ENCODE measurements around the gene UBXN4. TPM values are rescaled to one million over a fixed set of nuclear protein-coding genes. Genes with fewer than 3 reads are reported as not detected.
A peak's percentile ranks its signal among the peaks of the same experiment; 100 is the strongest.

Gene UBXN4
- total RNA-seq, 4 donors from 2014 or later: 54.2 to 101 (median 61.3) TPM

GRCh38 chr2:135818937-135819610 is 77.4 kb downstream of the UBXN4 start:
- intact Hi-C loops (cut with DNase I; ENCODE audit: low total_unique reads) (no loop called here), in situ Hi-C loops (cut with MboI; ENCODE audit: low pct_ligation_motif_present in 1 of 4, low pct_unique_long_range_greater_than_20kb in 1 of 4, low sequenced_read_pairs in 3 of 4) (no loop called here)
- H3K9me3 ChIP-seq: peaks cover 0 to 4% of the 10 kb centered on the region in 2 donors
- WGBS, 2 donors (ENCODE audit: low coverage in 1 of 2): 66 to 100% methylated on average over 3 to 8 of the region's 8 CpGs
- H3K27ac ChIP-seq: no peak overlapping the region
- no peaks in the 10 kb centered on the region for H3K27me3 ChIP-seq
- TF ChIP-seq CTCF (IDR thresholded peaks at IDR 0.05) (peak in 4 of 5 experiments; percentile 6 to 18 (median 13)), POLR2AphosphoS5 (IDR thresholded peaks at IDR 0.05) (no peak), POLR2A (IDR thresholded peaks at IDR 0.05) (no peak)
- no peak overlapping the region for H3K4me3 ChIP-seq
- no peaks in the 10 kb centered on the region for H3K36me3 ChIP-seq
- H3K4me1 ChIP-seq: no peaks in the 10 kb centered on the region
- peak; percentile 35 for DNase-seq

GRCh38 chr2:135820003-135820618 is 78.5 kb downstream of the UBXN4 start:
- in situ Hi-C loops (cut with MboI; ENCODE audit: low pct_ligation_motif_present in 1 of 4, low pct_unique_long_range_greater_than_20kb in 1 of 4, low sequenced_read_pairs in 3 of 4) (no loop called here), intact Hi-C loops (cut with DNase I; ENCODE audit: low total_unique reads) (no loop called here)
- TF ChIP-seq EP300 (IDR thresholded peaks at IDR 0.05; ENCODE audit: low read depth): no peak
- no peak for TF ChIP-seq CTCF (IDR thresholded peaks at IDR 0.05)
- no peak for TF ChIP-seq POLR2AphosphoS5 (IDR thresholded peaks at IDR 0.05)
- no peak for TF ChIP-seq POLR2A (IDR thresholded peaks at IDR 0.05)
- no peak for DNase-seq
- no peaks in the 10 kb centered on the region for H3K36me3 ChIP-seq
- H3K4me1 ChIP-seq: no peaks in the 10 kb centered on the region
- H3K27me3 ChIP-seq: no peaks in the 10 kb centered on the region
- peaks cover 0 to 4% of the 10 kb centered on the region in 2 donors for H3K9me3 ChIP-seq
- 68 to 80% methylated on average over 1 to 9 of the region's 9 CpGs for WGBS, 2 donors (ENCODE audit: low coverage in 1 of 2)
- no peak overlapping the region for H3K27ac ChIP-seq
- H3K4me3 ChIP-seq: no peak overlapping the region

GRCh38 chr2:135821190-135821589 is 79.5 kb downstream of the UBXN4 start:
- in situ Hi-C loops (cut with MboI; ENCODE audit: low pct_ligation_motif_present in 1 of 4, low pct_unique_long_range_greater_than_20kb in 1 of 4, low sequenced_read_pairs in 3 of 4): no loop called here
- Histone ChIP-seq H3K36me3 (no peaks in the 10 kb centered on the region), H3K4me3 (no peak overlapping the region), H3K4me1 (peaks cover 0 to 3% (median 0%) of the 10 kb centered on the region in 4 donors), H3K27me3 (no peaks in the 10 kb centered on the region), H3K9me3 (peaks cover 0 to 4% of the 10 kb centered on the region in 2 donors), H3K27ac (no peak overlapping the region)
- 100% methylated on average over 2 of the region's 2 CpGs; no CpG with 5 or more reads in 1 of the 2 donors for WGBS, 2 donors (ENCODE audit: low coverage in 1 of 2)
- TF ChIP-seq POLR2A (IDR thresholded peaks at IDR 0.05) (no peak), EP300 (IDR thresholded peaks at IDR 0.05; ENCODE audit: low read depth) (no peak), POLR2AphosphoS5 (IDR thresholded peaks at IDR 0.05) (no peak), CTCF (IDR thresholded peaks at IDR 0.05) (no peak)
- intact Hi-C loops (cut with DNase I; ENCODE audit: low total_unique reads): no loop called here
- no peak for DNase-seq

GRCh38 chr2:135822855-135823254 is 81.2 kb downstream of the UBXN4 start:
- Histone ChIP-seq H3K27me3 (no peaks in the 10 kb centered on the region), H3K9me3 (peaks cover 0 to 4% of the 10 kb centered on the region in 2 donors), H3K36me3 (no peaks in the 10 kb centered on the region), H3K4me3 (no peak overlapping the region), H3K27ac (no peak overlapping the region), H3K4me1 (peaks cover 0 to 3% (median 0%) of the 10 kb centered on the region in 4 donors)
- intact Hi-C loops (cut with DNase I; ENCODE audit: low total_unique reads) (no loop called here), in situ Hi-C loops (cut with MboI; ENCODE audit: low pct_ligation_motif_present in 1 of 4, low pct_unique_long_range_greater_than_20kb in 1 of 4, low sequenced_read_pairs in 3 of 4) (no loop called here)
- 78 to 92% methylated on average over 1 of the region's 1 CpG for WGBS, 2 donors (ENCODE audit: low coverage in 1 of 2)
- DNase-seq: no peak
- no peak for TF ChIP-seq POLR2A (IDR thresholded peaks at IDR 0.05)
- TF ChIP-seq POLR2AphosphoS5 (IDR thresholded peaks at IDR 0.05): no peak
- no peak for TF ChIP-seq EP300 (IDR thresholded peaks at IDR 0.05; ENCODE audit: low read depth)
- TF ChIP-seq CTCF (IDR thresholded peaks at IDR 0.05): no peak
